Mesothelial cell of epicardium (in vitro differentiated cells): Measurements from ENCODE around the gene ILF2. TPM values are rescaled to one million over a fixed set of nuclear protein-coding genes. Genes with fewer than 3 reads are reported as not detected.
"Not testable (repeated sequence)": the region's sequence is repeated elsewhere in the genome, so short reads cannot be mapped to it uniquely, and the experiment has no call there.

ENCODE experiments used
- DNase-seq, 2 experiments: peaks; one replicate each; pipeline ENCODE4 v3.0.0; 2021; ENCODE audit warnings: low spot score in 2 of 2; ENCODE audit not compliant: unreplicated experiment in 2 of 2
- H3K27ac Mint-ChIP-seq: 2 replicates; pipeline ENCODE4 v1.8.0; 2021; ENCODE audit warnings: mixed read lengths
- H3K27me3 Mint-ChIP-seq: 2 replicates; pipeline ENCODE4 v1.8.0; 2021; ENCODE audit warnings: low read depth, mixed read lengths
- H3K36me3 Mint-ChIP-seq: 2 replicates; pipeline ENCODE4 v1.8.0; 2021; ENCODE audit warnings: mixed read lengths
- H3K4me1 Mint-ChIP-seq: 2 replicates; pipeline ENCODE4 v1.8.0; 2021; ENCODE audit warnings: mixed read lengths
- H3K4me3 Mint-ChIP-seq: 2 replicates; pipeline ENCODE4 v1.8.0; 2021; ENCODE audit warnings: mild to moderate bottlenecking, moderate library complexity, mixed read lengths
- H3K9me3 Mint-ChIP-seq: 2 replicates; pipeline ENCODE4 v1.8.0; 2021; ENCODE audit warnings: mixed read lengths
- CTCF ChIP-seq: fragments of 200-600 bp; sonication (generic); IDR thresholded peaks from one replicate; pipeline ENCODE4 v1.5.0; 2021; ENCODE audit warnings: antibody characterized with exemption; ENCODE audit not compliant: unreplicated experiment
- total RNA-seq: library from RNA; stranded (reverse); gene quantifications from 3 replicates; pipeline ENCODE4 v1.2.1, GENCODE V29; 2021

ILF2 gene
- total RNA-seq, 1 donor from 2014 or later, result 204 TPM

GRCh38 chr1:153677718-153678518 is 7.1 kb upstream of the ILF2 start:
- H3K4me1 Mint-ChIP-seq, result peaks cover 23% of the 10 kb centered on the region
- H3K4me3 Mint-ChIP-seq, result peak overlapping the region; percentile 79
- no peaks in the 10 kb centered on the region for H3K9me3 Mint-ChIP-seq
- peak; percentile 71 for TF ChIP-seq CTCF
- no peak overlapping the region for H3K27ac Mint-ChIP-seq
- no peaks in the 10 kb centered on the region for H3K36me3 Mint-ChIP-seq
- DNase-seq, result peak in 1 of 2 experiments; percentile 64
- H3K27me3 Mint-ChIP-seq, result peaks cover 49% of the 10 kb centered on the region

GRCh38 chr1:153673511-153673910 is 2.7 kb upstream of the ILF2 start:
- peaks cover 12% of the 10 kb centered on the region for H3K27me3 Mint-ChIP-seq

GRCh38 chr1:153671628-153672353 is 998 bp upstream of the ILF2 start:
- DNase-seq, H3K27me3 Mint-ChIP-seq, H3K4me3 Mint-ChIP-seq, H3K9me3 Mint-ChIP-seq: not testable (repeated sequence)
- H3K36me3 Mint-ChIP-seq, result peaks cover 18% of the 10 kb centered on the region
- H3K4me1 Mint-ChIP-seq, result peaks cover 17% of the 10 kb centered on the region
- peak overlapping the region; percentile 67 for H3K27ac Mint-ChIP-seq

More at GRCh38 chr1:153673511-153673910, 2.7 kb upstream of the ILF2 start:
- peaks cover 26% of the 10 kb centered on the region for H3K4me1 Mint-ChIP-seq
- peak overlapping the region; percentile 22 for H3K27ac Mint-ChIP-seq
- no peaks in the 10 kb centered on the region for H3K9me3 Mint-ChIP-seq
- no peak for TF ChIP-seq CTCF
- no peak overlapping the region for H3K4me3 Mint-ChIP-seq
- no peak for DNase-seq
- peaks cover 4% of the 10 kb centered on the region for H3K36me3 Mint-ChIP-seq

DNA sequence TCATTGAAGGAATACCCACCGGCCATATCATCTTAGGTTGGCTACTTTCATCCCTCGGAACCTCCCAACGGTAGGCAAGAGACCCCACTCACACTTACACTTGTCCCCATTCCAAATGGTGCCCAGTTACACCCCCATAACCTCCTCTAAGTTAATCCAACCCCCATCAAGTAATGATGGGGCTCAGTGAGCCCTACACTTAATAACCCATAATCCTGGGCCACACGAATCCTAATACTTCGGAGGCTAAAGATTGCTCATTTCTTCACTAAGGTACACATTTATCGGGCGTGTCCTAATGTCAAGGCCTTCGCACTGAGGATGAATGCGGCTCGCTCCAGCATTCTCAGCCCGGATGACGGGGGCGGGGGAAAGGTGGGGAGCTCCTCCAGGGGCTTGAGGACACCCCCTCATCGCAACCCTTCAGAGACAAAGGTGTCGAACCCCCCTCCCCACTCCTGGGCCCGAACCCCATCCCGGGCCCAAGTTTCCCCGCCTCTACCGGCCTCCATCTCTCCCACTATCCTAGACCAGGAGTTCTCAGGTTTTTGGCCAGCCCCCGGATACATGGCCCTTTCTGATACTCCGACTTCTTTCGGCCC is 435 bp downstream of the ILF2 start:
- no peak for TF ChIP-seq CTCF
- Mint-ChIP-seq H3K4me1 (peaks cover 17% of the 10 kb centered on the region), H3K27ac (no peak overlapping the region), H3K4me3 (no peak overlapping the region), H3K27me3 (no peaks in the 10 kb centered on the region), H3K9me3 (no peaks in the 10 kb centered on the region), H3K36me3 (peaks cover 20% of the 10 kb centered on the region)
- no peak for DNase-seq

- no peak for DNase-seq
- H3K4me1 Mint-ChIP-seq, result peaks cover 17% of the 10 kb centered on the region
- no peak overlapping the region for H3K27ac Mint-ChIP-seq
- H3K9me3 Mint-ChIP-seq, result no peaks in the 10 kb centered on the region
- no peak overlapping the region for H3K4me3 Mint-ChIP-seq
- TF ChIP-seq CTCF, result no peak
- H3K36me3 Mint-ChIP-seq, result peaks cover 27% of the 10 kb centered on the region
- no peaks in the 10 kb centered on the region for H3K27me3 Mint-ChIP-seq
Measured at GRCh38 chr1:153669606-153670005, 1.2 kb downstream of the ILF2 start.

DNA sequence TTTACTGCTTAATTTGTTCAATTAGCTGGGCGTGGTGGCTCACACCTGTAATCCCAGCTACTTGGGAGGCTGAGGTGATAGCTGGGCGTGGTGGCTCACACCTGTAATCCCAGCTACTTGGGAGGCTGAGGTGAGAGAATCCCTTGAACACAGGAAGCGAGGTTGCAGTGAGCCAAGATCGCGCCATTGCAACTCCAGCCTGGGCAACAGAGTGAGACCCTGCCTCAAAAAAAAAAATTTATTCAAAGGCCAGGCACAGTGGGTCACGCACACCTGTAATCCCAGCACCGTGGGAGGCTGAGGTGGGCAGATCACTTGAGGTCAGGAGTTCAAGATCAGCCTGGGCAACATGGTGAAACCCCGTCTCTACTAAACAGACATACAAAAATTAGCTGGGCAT is 2.1 kb downstream of the ILF2 start:
- H3K27me3 Mint-ChIP-seq, H3K27ac Mint-ChIP-seq, H3K9me3 Mint-ChIP-seq, DNase-seq: not testable (repeated sequence)
- H3K4me1 Mint-ChIP-seq, result peaks cover 17% of the 10 kb centered on the region
- peak overlapping the region; percentile 55 for H3K4me3 Mint-ChIP-seq
- H3K36me3 Mint-ChIP-seq, result peaks cover 33% of the 10 kb centered on the region
